GM12878 (cell line): ENCODE results near the gene CHL1. TPM values are rescaled to one million over a fixed set of nuclear protein-coding genes. Genes with fewer than 3 reads are reported as not detected.

Experiments
- ATAC-seq: fragments of 200-7000 bp; cut with Tn5 transposase; 3 replicates; pipeline ENCODE4 v1.9.1; 2020; ENCODE audit warnings: mild to moderate bottlenecking, moderate library complexity
- BruUV-seq: library from RNA; stranded (reverse); fragments of 400-500 nt; replicated peaks from 2 replicates; lab custom pipeline; 2021; lab: Mats Ljungman, UMichigan
- CTCF ChIA-PET: fragments of 300-600 bp; sonication (Branson Sonifier 250); formaldehyde crosslinking; extraction: SDS; loops from one replicate; lab custom pipeline; 2021; ENCODE audit warnings: inconsistent platforms; lab: Yijun Ruan, JAX
- POLR2A ChIA-PET: fragments of 350-600 bp; formaldehyde crosslinking; extraction: SDS; loops from one replicate; lab custom pipeline; 2021; ENCODE audit warnings: inconsistent platforms; lab: Charles Lee
- RAD21 ChIA-PET: fragments of 300-600 bp; sonication (Branson Sonifier 250); formaldehyde crosslinking; loops from one replicate; lab custom pipeline; 2023; ENCODE audit warnings: antibody characterized with exemption; ENCODE audit not compliant: unreplicated experiment; lab: Charles Lee
- SMC1A ChIA-PET: fragments of 300-600 bp; sonication (Branson Sonifier 250); formaldehyde crosslinking; loops from one replicate; lab custom pipeline; 2023; ENCODE audit not compliant: unreplicated experiment, uncharacterized antibody; lab: Charles Lee
- DNase-seq: peaks from one replicate; pipeline ENCODE4 v3.0.0-alpha.2; 2011; ENCODE audit warnings: low read depth, low spot score
- FAIRE-seq: peaks from 3 replicates; lab custom pipeline; 2011; peaks lifted over from hg19 to GRCh38; lab: Jason Lieb, UNC
- H2AFZ ChIP-seq: 2 replicates; pipeline ENCODE4 v1.6.0; 2011; ENCODE audit warnings: low read depth, low read length, control low read depth; ENCODE audit not compliant: control insufficient read depth
- H3K27ac ChIP-seq: 2 replicates; pipeline ENCODE4 v1.5.1; 2011; ENCODE audit warnings: control low read depth; ENCODE audit not compliant: control insufficient read depth, insufficient read depth
- H3K27me3 ChIP-seq, 2 experiments: replicated peaks in 1 of 2; 2 replicates each; pipeline versions ENCODE4 v1.6.0 to v1.6.1; 2011; ENCODE audit warnings: low read length in 1 of 2; ENCODE audit not compliant: control insufficient read depth in 2 of 2, insufficient read depth in 2 of 2
- H3K36me3 ChIP-seq, 2 experiments: 2 replicates each; pipeline ENCODE4 v1.5.1; 2011; ENCODE audit warnings: low read length in 1 of 2; ENCODE audit not compliant: control insufficient read depth in 2 of 2, insufficient read depth in 2 of 2
- H3K4me1 ChIP-seq: 2 replicates; pipeline ENCODE4 v1.6.1; 2011; ENCODE audit warnings: mild to moderate bottlenecking, low read length, moderate library complexity, mixed read lengths; ENCODE audit not compliant: control insufficient read depth, insufficient read depth
- H3K4me2 ChIP-seq: 2 replicates; pipeline ENCODE4 v1.6.0; 2011; ENCODE audit warnings: control low read depth; ENCODE audit not compliant: control insufficient read depth, insufficient read depth
- H3K4me3 ChIP-seq: fragments of 200-600 bp; sonication (generic); 2 replicates; pipeline ENCODE4 v1.5.1; 2016
- H3K79me2 ChIP-seq: 2 replicates; pipeline ENCODE4 v1.6.0; 2011; ENCODE audit warnings: low read length; ENCODE audit not compliant: control insufficient read depth, insufficient read depth
- H3K9ac ChIP-seq: 2 replicates; pipeline ENCODE4 v1.8.0; 2011; ENCODE audit warnings: low read length, control low read depth, mixed read lengths; ENCODE audit not compliant: control insufficient read depth, insufficient read depth
- H3K9me3 ChIP-seq: replicated peaks from 3 replicates; pipeline ENCODE4 v1.5.1; 2011; ENCODE audit warnings: mild to moderate bottlenecking, low read length; ENCODE audit not compliant: control insufficient read depth, insufficient read depth
- H4K20me1 ChIP-seq: 2 replicates; pipeline ENCODE4 v1.6.0; 2011; ENCODE audit not compliant: control insufficient read depth, insufficient read depth
- BACH1 ChIP-seq: fragments of 450-650 bp; IDR thresholded peaks from 2 replicates; pipeline ENCODE4 v1.6.1; 2017; ENCODE audit warnings: mild to moderate bottlenecking, borderline replicate concordance
- CBFB ChIP-seq: IDR thresholded peaks from 2 replicates; pipeline ENCODE4 v1.6.1; 2016; ENCODE audit warnings: antibody characterized with exemption, low read depth
- CTCF ChIP-seq, 3 experiments: IDR thresholded peaks in 2 of 3; conservative IDR thresholded peaks in 1 of 3; 2 replicates each; pipeline ENCODE4 v1.5.1; 2011; ENCODE audit warnings: low read depth in 3 of 3, low read length in 3 of 3, mild to moderate bottlenecking in 3 of 3, control low read depth in 2 of 3, moderate library complexity in 2 of 3, inconsistent platforms in 1 of 3, mixed read lengths in 1 of 3; ENCODE audit not compliant: control insufficient read depth in 2 of 3, insufficient read depth in 1 of 3; ENCODE audit errors: extremely low read depth in 1 of 3
- DPF2 ChIP-seq: fragments of 450-650 bp; IDR thresholded peaks from 2 replicates; pipeline ENCODE4 v1.6.1; 2017; ENCODE audit warnings: mild to moderate bottlenecking
- EGR1 ChIP-seq, 2 experiments: IDR thresholded peaks; 1 replicate in 1 of 2; 2 replicates in 1 of 2; pipeline ENCODE4 v1.6.1; 2011 to 2012; ENCODE audit warnings: low read depth in 2 of 2, low read length in 2 of 2, borderline replicate concordance in 1 of 2, mild to moderate bottlenecking in 1 of 2, moderate library complexity in 1 of 2
- IRF3 ChIP-seq: fragments of 450-650 bp; IDR thresholded peaks from 2 replicates; pipeline ENCODE4 v1.6.1; 2014; ENCODE audit warnings: mild to moderate bottlenecking
- IRF4 ChIP-seq: IDR thresholded peaks from 2 replicates; pipeline ENCODE4 v1.6.1; 2011; ENCODE audit warnings: low read depth, low read length
- MYC ChIP-seq: IDR thresholded peaks from 2 replicates; pipeline ENCODE4 v1.6.1; 2011; ENCODE audit warnings: mild to moderate bottlenecking, low read length, moderate library complexity, inconsistent platforms; ENCODE audit not compliant: insufficient read depth, insufficient replicate concordance, insufficient read length, severe bottlenecking
- NR2C1 ChIP-seq: fragments of 450-650 bp; IDR thresholded peaks from 2 replicates; pipeline ENCODE4 v1.6.1; 2017; ENCODE audit warnings: antibody characterized with exemption, mild to moderate bottlenecking, moderate library complexity
- SIN3A ChIP-seq: IDR thresholded peaks from 2 replicates; pipeline ENCODE4 v1.6.1; 2012; ENCODE audit warnings: low read depth, low read length, improper control_type of control experiment
- SRF ChIP-seq, 2 experiments: IDR thresholded peaks; 2 replicates each; pipeline ENCODE4 v1.6.1; 2011; ENCODE audit warnings: low read depth in 2 of 2, low read length in 2 of 2, mild to moderate bottlenecking in 1 of 2, moderate library complexity in 1 of 2
- ZBED1 ChIP-seq: IDR thresholded peaks from 2 replicates; pipeline ENCODE4 v1.6.1; 2016; ENCODE audit warnings: borderline replicate concordance
- ZNF217 ChIP-seq: fragments of 450-650 bp; IDR thresholded peaks from 2 replicates; pipeline ENCODE4 v1.6.1; 2017; ENCODE audit warnings: antibody characterized with exemption, mild to moderate bottlenecking
- ZNF384 ChIP-seq: IDR thresholded peaks from 2 replicates; pipeline ENCODE4 v1.6.1; 2012; ENCODE audit warnings: low read depth, mild to moderate bottlenecking, low read length, improper control_type of control experiment, borderline replicate concordance
- WGBS: methylation state at CpG from one replicate; pipeline ENCODE4 v1.1.6; 2016; ENCODE audit warnings: low lambda C conversion rate; ENCODE audit not compliant: insufficient replicate concordance, insufficient coverage; ENCODE audit errors: missing lambda C conversion rate; 5-methylcytosine and 5-hydroxymethylcytosine counted together
- in situ Hi-C: fragments of 300-500 bp; cut with MboI; formaldehyde crosslinking; loops from 9 replicates; pipeline ENCODE4 v1.14.3; 2018; ENCODE audit warnings: mixed read lengths
- intact Hi-C: fragments of 100-400 bp; cut with micrococcal nuclease; formaldehyde crosslinking; loops from one replicate; pipeline ENCODE4 v1.14.2; 2022; ENCODE audit not compliant: unreplicated experiment
- polyA plus RNA-seq, 11 experiments: library from polyadenylated mRNA; depleted of rRNA in 4 of 11; unstranded in 6 of 11; stranded (reverse) in 5 of 11; fragments of >200 nt; fragmentation: Nextera tagmentation in 4 of 11; fragmentation: Illumina TruSeq in 1 of 11; extraction: Ambion mirVana in 4 of 11; extraction: Trizol in 1 of 11; gene quantifications; 1 replicate in 1 of 11; 2 replicates in 10 of 11; pipeline versions ENCODE4 v1.2.1 to v1.2.3, GENCODE V29; 2011 to 2016; ENCODE audit warnings: inconsistent platforms in 2 of 11, missing spikeins in 2 of 11, low read depth in 1 of 11
- total RNA-seq, 4 experiments: library from RNA; depleted of rRNA in 3 of 4; stranded (reverse); fragments of >200 nt in 3 of 4; fragmentation: Illumina TruSeq in 1 of 4; extraction: Trizol in 1 of 4; gene quantifications; 2 replicates each; pipeline versions ENCODE4 v1.2.1 to v1.2.3, GENCODE V29; 2013 to 2021
- TF ChIP-seq, protein P1 (sequence below): fragments of 450-650 bp; conservative IDR thresholded peaks from 2 replicates; pipeline ENCODE4 v1.6.1; 2017; ENCODE audit warnings: mild to moderate bottlenecking, moderate library complexity
- TF ChIP-seq, protein P2 (sequence below): IDR thresholded peaks from 2 replicates; pipeline ENCODE4 v1.6.1; 2011; ENCODE audit warnings: low read depth, mild to moderate bottlenecking, low read length, moderate library complexity, borderline replicate concordance; ENCODE audit errors: extremely low read depth

CHL1 gene
- total and polyA plus RNA-seq, 10 of the 15 experiments (the other 5 are each of a cell fraction or from before 2014, with no cell fraction given) = 0.71 to 30.4 (median 1.8) TPM

DNA sequence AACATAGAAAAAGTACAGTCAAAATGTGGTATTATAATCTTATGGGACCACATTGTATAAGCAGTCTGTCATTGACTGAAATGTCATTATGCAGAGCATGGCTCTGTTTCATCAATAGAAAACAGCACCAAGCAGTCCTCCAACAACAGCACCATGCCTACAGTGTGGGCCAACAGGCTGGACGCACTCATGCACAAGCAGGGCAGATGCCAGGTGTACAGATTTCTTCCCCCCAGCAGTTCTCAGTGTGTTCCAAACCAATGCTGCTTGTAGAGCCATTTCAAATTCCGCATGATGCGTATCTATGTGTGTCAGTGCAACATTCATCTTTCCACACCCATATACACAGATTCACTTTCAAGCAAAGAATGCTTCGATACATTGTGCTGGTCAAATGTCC, 253.1 kb downstream of the CHL1 start:
- 53% methylated on average over 4 of the region's 4 CpGs for WGBS
- intact Hi-C loops = no loop called here
- POLR2A ChIA-PET = no interaction called here
- DNase-seq (no peak), FAIRE-seq (no peak), ATAC-seq (no peak)
- no peak overlapping the region for H3K27ac ChIP-seq
- no peaks in the 10 kb centered on the region for H3K27me3 ChIP-seq
- no TSS peak for BruUV-seq
- H3K4me1 ChIP-seq = no peaks in the 10 kb centered on the region
- CTCF ChIA-PET = no interaction called here
- SMC1A ChIA-PET = no interaction called here
- in situ Hi-C loops = no loop called here
- no peaks in the 10 kb centered on the region for H3K9me3 ChIP-seq
- H3K79me2 ChIP-seq = no peaks in the 10 kb centered on the region
- no peak overlapping the region for H3K4me3 ChIP-seq
- RAD21 ChIA-PET = no interaction called here
- no peak overlapping the region for H3K4me2 ChIP-seq
- no peaks in the 10 kb centered on the region for H3K36me3 ChIP-seq
- H2AFZ ChIP-seq = no peak overlapping the region
- H3K9ac ChIP-seq = no peak overlapping the region
- H4K20me1 ChIP-seq = no peaks in the 10 kb centered on the region
- TF ChIP-seq CBFB (no peak), IRF3 (no peak), ZNF384 (no peak), CTCF (IDR thresholded peaks at IDR 0.05 in 2 of 3, conservative IDR thresholded peaks at IDR 0.05 in 1 of 3; ENCODE audit: control insufficient read depth in 2 of 3, extremely low read depth in 1 of 3, insufficient read depth in 1 of 3, low read depth in 3 of 3, low read length in 3 of 3) (no peak), EGR1 (IDR thresholded peaks at IDR 0.05; ENCODE audit: borderline replicate concordance in 1 of 2, low read depth in 2 of 2, low read length in 2 of 2) (no peak), DPF2 (no peak), ZNF217 (no peak), NR2C1 (no peak), IRF4 (no peak), SRF (IDR thresholded peaks at IDR 0.05; ENCODE audit: low read depth in 2 of 2, low read length in 2 of 2) (no peak), BACH1 (no peak), ZBED1 (no peak), SIN3A (no peak), MYC (no peak)
- TF ChIP-seq, protein P1, sequence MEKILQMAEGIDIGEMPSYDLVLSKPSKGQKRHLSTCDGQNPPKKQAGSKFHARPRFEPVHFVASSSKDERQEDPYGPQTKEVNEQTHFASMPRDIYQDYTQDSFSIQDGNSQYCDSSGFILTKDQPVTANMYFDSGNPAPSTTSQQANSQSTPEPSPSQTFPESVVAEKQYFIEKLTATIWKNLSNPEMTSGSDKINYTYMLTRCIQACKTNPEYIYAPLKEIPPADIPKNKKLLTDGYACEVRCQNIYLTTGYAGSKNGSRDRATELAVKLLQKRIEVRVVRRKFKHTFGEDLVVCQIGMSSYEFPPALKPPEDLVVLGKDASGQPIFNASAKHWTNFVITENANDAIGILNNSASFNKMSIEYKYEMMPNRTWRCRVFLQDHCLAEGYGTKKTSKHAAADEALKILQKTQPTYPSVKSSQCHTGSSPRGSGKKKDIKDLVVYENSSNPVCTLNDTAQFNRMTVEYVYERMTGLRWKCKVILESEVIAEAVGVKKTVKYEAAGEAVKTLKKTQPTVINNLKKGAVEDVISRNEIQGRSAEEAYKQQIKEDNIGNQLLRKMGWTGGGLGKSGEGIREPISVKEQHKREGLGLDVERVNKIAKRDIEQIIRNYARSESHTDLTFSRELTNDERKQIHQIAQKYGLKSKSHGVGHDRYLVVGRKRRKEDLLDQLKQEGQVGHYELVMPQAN = no peak
- TF ChIP-seq, protein P2, sequence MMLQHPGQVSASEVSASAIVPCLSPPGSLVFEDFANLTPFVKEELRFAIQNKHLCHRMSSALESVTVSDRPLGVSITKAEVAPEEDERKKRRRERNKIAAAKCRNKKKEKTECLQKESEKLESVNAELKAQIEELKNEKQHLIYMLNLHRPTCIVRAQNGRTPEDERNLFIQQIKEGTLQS = no peak
